GM19023 (cell line): ENCODE measurements around the gene SLC27A6.

Experiments used
- ATAC-seq: cut with Tn5 transposase; IDR thresholded peaks from one replicate; pipeline ENCODE4 v1.9.1; 2021; ENCODE audit warnings: mild to moderate bottlenecking, moderate library complexity; ENCODE audit not compliant: unreplicated experiment

The SLC27A6 gene

DNA sequence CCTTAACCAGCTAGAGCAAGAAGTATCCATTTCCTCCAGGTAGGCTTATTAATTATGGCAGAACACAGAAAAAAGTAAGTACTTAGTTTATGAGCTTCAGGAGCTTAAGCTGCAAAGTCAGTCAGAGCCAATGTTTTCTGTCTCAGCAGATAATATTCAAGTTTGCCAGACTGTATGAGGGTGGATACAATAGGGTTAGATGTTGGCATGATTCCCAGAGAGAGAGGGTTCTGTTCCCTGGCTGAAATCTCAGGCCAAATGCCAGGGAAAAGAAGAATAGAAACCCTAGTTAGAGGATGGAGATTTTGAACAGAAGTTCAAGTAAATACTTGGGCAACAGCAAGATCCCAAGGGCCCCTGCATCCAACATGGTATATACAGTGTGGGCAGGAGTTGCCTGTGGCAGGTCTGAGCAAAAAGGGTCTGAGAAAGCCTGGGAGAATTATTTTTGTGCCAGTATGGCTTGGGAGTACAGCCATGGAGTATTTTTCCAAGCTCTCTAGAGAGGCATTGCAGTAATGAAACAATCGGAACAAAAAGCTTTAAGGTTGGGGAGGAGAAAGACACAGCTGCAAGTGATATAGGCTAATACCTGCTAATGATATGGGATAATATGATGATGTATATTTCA is 98.3 kb downstream of the SLC27A6 start:
- ATAC-seq, result no peak

DNA sequence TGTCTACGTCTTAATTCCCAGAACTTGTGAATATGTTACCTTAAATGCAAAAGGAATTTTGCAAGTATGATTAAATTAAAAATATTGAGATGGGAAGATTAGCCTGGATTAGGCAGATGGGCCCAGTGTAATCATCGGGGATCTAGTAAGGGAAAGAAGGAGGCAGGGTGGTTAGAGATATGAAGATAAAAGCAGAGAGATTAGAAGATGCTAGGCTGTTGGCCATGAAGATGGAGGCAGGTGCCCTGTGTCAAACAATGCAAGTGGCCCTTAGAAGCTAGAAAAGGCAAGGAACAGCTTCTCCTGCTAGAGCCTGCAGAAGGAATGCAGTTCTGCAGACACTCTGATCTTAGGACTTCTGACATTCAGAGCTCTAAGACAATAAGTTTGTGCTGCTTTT is 100.4 kb downstream of the SLC27A6 start:
- ATAC-seq, result no peak

GRCh38 chr5:129067745-129068144 is 102.5 kb downstream of the SLC27A6 start:
- no peak for ATAC-seq

DNA sequence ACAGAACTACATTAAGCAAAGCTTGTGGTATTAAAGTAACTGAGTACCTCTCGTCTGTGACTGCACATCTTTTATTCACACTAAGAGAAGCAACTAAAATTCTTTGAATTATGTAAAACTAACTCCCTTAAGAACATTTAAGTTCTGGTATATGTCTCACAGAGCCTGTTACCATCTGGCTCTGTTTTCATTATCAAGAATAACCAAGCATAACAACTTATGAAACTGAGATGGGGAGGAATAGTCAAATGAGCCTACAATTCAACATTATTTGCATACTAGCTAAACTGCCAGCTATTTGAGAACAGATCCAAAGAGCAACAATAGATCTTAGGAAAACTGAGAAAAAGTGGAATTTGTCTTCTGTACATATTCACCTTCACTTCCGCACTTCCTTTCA is 104.0 kb downstream of the SLC27A6 start:
- no peak for ATAC-seq

- ATAC-seq, result no peak
Measured at GRCh38 chr5:129073111-129073510, 107.8 kb downstream of the SLC27A6 start.

DNA sequence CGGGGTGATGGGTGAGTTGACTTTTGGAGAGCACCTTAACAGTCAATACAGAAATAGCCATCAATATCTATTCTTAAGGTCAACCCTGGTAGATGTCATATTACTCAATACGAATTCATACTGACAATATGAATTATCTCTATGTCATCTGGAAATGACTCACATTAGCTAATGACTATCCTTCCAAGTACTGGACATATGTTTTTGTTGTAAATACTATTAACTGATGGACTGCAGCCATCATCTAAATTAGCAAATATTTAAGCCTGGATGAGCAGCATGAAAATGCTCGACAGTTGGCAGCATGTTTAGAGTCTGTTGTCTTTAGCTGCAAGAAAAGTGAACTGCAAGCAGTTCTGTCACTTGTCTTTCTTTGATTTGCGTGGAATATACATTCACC is 109.6 kb downstream of the SLC27A6 start:
- no peak for ATAC-seq

- ATAC-seq, result no peak
Measured at GRCh38 chr5:129077433-129078075, 112.3 kb downstream of the SLC27A6 start.

DNA sequence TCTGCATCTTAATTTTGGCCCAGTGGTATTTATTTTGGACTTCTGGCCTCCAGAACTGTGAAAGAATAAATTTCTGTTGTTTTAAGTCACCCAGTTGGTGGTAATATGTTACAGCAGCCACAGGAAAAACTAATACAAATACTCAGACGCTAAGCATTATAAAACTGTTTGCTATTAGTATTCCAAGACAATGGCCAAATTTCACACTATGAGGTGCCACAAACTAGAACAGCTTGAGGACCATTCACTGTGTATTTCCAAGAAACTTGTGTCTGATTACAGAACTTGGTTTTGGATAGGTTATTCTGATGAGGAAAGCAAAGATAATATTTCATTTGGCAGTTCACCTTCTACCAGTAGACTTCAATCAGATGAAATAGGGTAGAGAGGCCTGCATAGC is 113.0 kb downstream of the SLC27A6 start:
- ATAC-seq, result no peak

DNA sequence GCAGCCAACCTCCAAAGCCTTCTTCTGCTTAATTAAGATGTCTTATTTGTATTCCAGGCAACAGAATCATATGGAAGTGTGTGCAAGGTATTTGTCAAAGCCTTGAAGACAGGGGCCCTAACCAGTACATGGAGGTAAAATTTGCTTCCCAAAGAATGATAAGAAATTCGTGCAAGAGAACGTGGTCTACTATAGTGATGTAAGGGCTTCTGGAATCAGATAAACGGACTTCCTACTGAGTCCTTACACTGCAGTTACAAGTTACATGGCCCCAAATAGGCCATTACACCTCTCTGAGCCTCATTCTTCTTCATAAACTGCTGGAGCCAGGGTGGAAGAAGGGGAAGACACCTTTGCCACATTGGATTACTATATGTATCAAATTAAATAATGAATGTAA is 113.4 kb downstream of the SLC27A6 start:
- no peak for ATAC-seq

GRCh38 chr5:129079496-129079895 is 114.2 kb downstream of the SLC27A6 start:
- no peak for ATAC-seq

- ATAC-seq, result no peak
Measured at GRCh38 chr5:129080766-129081165, 115.5 kb downstream of the SLC27A6 start.

- no peak for ATAC-seq
Measured at GRCh38 chr5:129082225-129083136, 117.2 kb downstream of the SLC27A6 start.
